Glomerular visceral epithelial cell (primary cell): ENCODE measurements around the gene PEX12.
A peak's percentile ranks its signal among the peaks of the same experiment; 100 is the strongest.
"Not testable (repeated sequence)": the region's sequence is repeated elsewhere in the genome, so short reads cannot be mapped to it uniquely, and the experiment has no call there.

Source experiments
- DNase-seq: peaks from one replicate; pipeline ENCODE4 v3.0.0-alpha.2; 2016; ENCODE audit errors: extremely low spot score

The PEX12 gene

GRCh38 chr17:35578197-35578928 lies at the start of gene PEX12:
TSS of gene PEX12 (minus strand) at chr17:35578571. CDS start at chr17:35578021, 550 bp downstream.
- DNase-seq, result peak; percentile 87

GRCh38 chr17:35627417-35627816 lies 49.0 kb upstream of the PEX12 start:
- DNase-seq, result peak; percentile 4

- DNase-seq, result no peak
Observed at GRCh38 chr17:35621768-35622167, 43.4 kb upstream of the PEX12 start.

- no peak for DNase-seq
Observed at GRCh38 chr17:35618628-35619027, 40.3 kb upstream of the PEX12 start.

GRCh38 chr17:35617505-35617904 lies 39.1 kb upstream of the PEX12 start:
- no peak for DNase-seq

GRCh38 chr17:35616536-35616935 lies 38.2 kb upstream of the PEX12 start:
- DNase-seq, result no peak

- DNase-seq, result no peak
Observed at GRCh38 chr17:35614810-35615209, 36.4 kb upstream of the PEX12 start.

- DNase-seq, result peak; percentile 58
Observed at GRCh38 chr17:35612924-35613521, 34.7 kb upstream of the PEX12 start.

- not testable (repeated sequence) for DNase-seq
Observed at GRCh38 chr17:35610746-35611145, 32.4 kb upstream of the PEX12 start.

GRCh38 chr17:35609831-35610230 lies 31.5 kb upstream of the PEX12 start:
- DNase-seq, result no peak

- no peak for DNase-seq
Observed at GRCh38 chr17:35607239-35607847, 29.0 kb upstream of the PEX12 start.

GRCh38 chr17:35605678-35606077 lies 27.3 kb upstream of the PEX12 start:
- DNase-seq, result no peak

GRCh38 chr17:35603674-35604073 lies 25.3 kb upstream of the PEX12 start:
- no peak for DNase-seq

GRCh38 chr17:35597604-35598003 lies 19.2 kb upstream of the PEX12 start:
- DNase-seq, result no peak

- no peak for DNase-seq
Observed at GRCh38 chr17:35596530-35597233, 18.3 kb upstream of the PEX12 start.

GRCh38 chr17:35596072-35596471 lies 17.7 kb upstream of the PEX12 start:
- no peak for DNase-seq

- DNase-seq, result peak; percentile 63
Observed at GRCh38 chr17:35588196-35588920, 10.0 kb upstream of the PEX12 start.

- peak; percentile 96 for DNase-seq
Observed at GRCh38 chr17:35587074-35587961, 8.9 kb upstream of the PEX12 start, which contains the start of gene AP2B1. TSS of gene AP2B1 (plus strand) at chr17:35587322. CDS start at chr17:35594031, 6,709 bp downstream.

- DNase-seq, result no peak
Observed at GRCh38 chr17:35586569-35587073, 8.2 kb upstream of the PEX12 start.

- no peak for DNase-seq
Observed at GRCh38 chr17:35584061-35584460, 5.7 kb upstream of the PEX12 start.
